Caco-2 (cell line): Measurements from ENCODE around the gene RAMP3. TPM values are rescaled to one million over a fixed set of nuclear protein-coding genes. Genes with fewer than 3 reads are reported as not detected.
A peak's percentile ranks its signal among the peaks of the same experiment; 100 is the strongest.

Experiments
- BruUV-seq: library from RNA; stranded (reverse); fragments of 400-500 nt; replicated peaks from 2 replicates; lab custom pipeline; 2021; lab: Mats Ljungman, UMichigan
- CTCF ChIA-PET: fragments of 300-600 bp; sonication (Branson Sonifier 250); formaldehyde crosslinking; loops from one replicate; lab custom pipeline; 2022; ENCODE audit warnings: antibody characterized with exemption; lab: Charles Lee
- POLR2A ChIA-PET: fragments of 300-600 bp; sonication (Branson Sonifier 250); formaldehyde crosslinking; loops from one replicate; lab custom pipeline; 2022; ENCODE audit warnings: antibody characterized with exemption; lab: Charles Lee
- DNase-seq, 2 experiments: peaks; one replicate each; pipeline versions ENCODE4 v3.0.0 to v3.0.0-alpha.2; 2020 to 2022
- H3K27me3 ChIP-seq: replicated peaks from 2 replicates; pipeline ENCODE4 v1.6.0; 2011; ENCODE audit warnings: low read length; ENCODE audit not compliant: control insufficient read depth, insufficient read depth
- H3K36me3 ChIP-seq: 2 replicates; pipeline ENCODE4 v1.5.1; 2011; ENCODE audit warnings: low read length; ENCODE audit not compliant: control insufficient read depth, insufficient read depth
- H3K4me1 ChIP-seq: fragments of 250-450 bp; sonication (Bioruptor Pico); 2 replicates; pipeline ENCODE4 v1.5.1; 2020; ENCODE audit warnings: mild to moderate bottlenecking
- H3K4me3 ChIP-seq: 2 replicates; pipeline ENCODE4 v1.5.1; 2011; ENCODE audit warnings: low read depth, mild to moderate bottlenecking, control low read depth, low read length
- H3K9me3 ChIP-seq: fragments of 250-450 bp; sonication (Bioruptor Pico); 2 replicates; pipeline ENCODE4 v1.5.1; 2020; ENCODE audit warnings: mild to moderate bottlenecking, moderate library complexity
- H3K27ac Mint-ChIP-seq: one replicate; pipeline ENCODE4 v1.8.0; 2022; ENCODE audit warnings: mixed read lengths; ENCODE audit not compliant: unreplicated experiment
- H3K27me3 Mint-ChIP-seq: one replicate; pipeline ENCODE4 v1.8.0; 2022; ENCODE audit warnings: mixed read lengths; ENCODE audit not compliant: insufficient read depth, unreplicated experiment
- H3K36me3 Mint-ChIP-seq: one replicate; pipeline ENCODE4 v1.8.0; 2022; ENCODE audit warnings: mild to moderate bottlenecking, mixed read lengths; ENCODE audit not compliant: insufficient read depth, unreplicated experiment
- H3K4me1 Mint-ChIP-seq: one replicate; pipeline ENCODE4 v1.8.0; 2022; ENCODE audit warnings: low read depth, mixed read lengths; ENCODE audit not compliant: unreplicated experiment
- H3K4me3 Mint-ChIP-seq: one replicate; pipeline ENCODE4 v1.8.0; 2022; ENCODE audit warnings: mild to moderate bottlenecking, moderate library complexity, mixed read lengths; ENCODE audit not compliant: unreplicated experiment
- H3K9me3 Mint-ChIP-seq: one replicate; pipeline ENCODE4 v1.8.0; 2022; ENCODE audit warnings: mixed read lengths; ENCODE audit not compliant: unreplicated experiment
- intact Hi-C: fragments of 100-400 bp; cut with micrococcal nuclease; formaldehyde crosslinking; loops from one replicate; pipeline ENCODE4 v1.10.0; 2022; ENCODE audit not compliant: unreplicated experiment
- total RNA-seq: library from RNA; stranded (reverse); gene quantifications from 2 replicates; pipeline ENCODE4 v1.2.3, GENCODE V29; 2022
- TF ChIP-seq, protein P1 (sequence below), 2 experiments: fragments of 200-600 bp in 1 of 2; IDR thresholded peaks; 1 replicate in 1 of 2; 2 replicates in 1 of 2; pipeline versions ENCODE4 v1.5.1 to v1.8.0; 2011 to 2022; ENCODE audit warnings: antibody characterized with exemption in 1 of 2, control low read depth in 1 of 2, inconsistent platforms in 1 of 2, low read depth in 1 of 2, low read length in 1 of 2, mild to moderate bottlenecking in 1 of 2, moderate library complexity in 1 of 2; ENCODE audit not compliant: insufficient read depth in 1 of 2, severe bottlenecking in 1 of 2, unreplicated experiment in 1 of 2

The RAMP3 gene
- total RNA-seq, 1 experiment from 2014 or later: not detected

GRCh38 chr7:45147858-45148652, 9.5 kb upstream of the RAMP3 start:
- ChIA-PET CTCF (interaction anchor here (0.8 kb wide), 1 partner anchor 111 kb away, joined by 3 read pairs; no protein-coding TSS in a partner anchor), POLR2A (no interaction called here)
- Histone ChIP-seq H3K36me3 (no peaks in the 10 kb centered on the region), H3K4me1 (no peaks in the 10 kb centered on the region), H3K27me3 (no peaks in the 10 kb centered on the region), H3K4me3 (no peak overlapping the region), H3K9me3 (no peaks in the 10 kb centered on the region)
- BruUV-seq: no TSS peak
- intact Hi-C loops: no loop called here
- TF ChIP-seq, protein P1, sequence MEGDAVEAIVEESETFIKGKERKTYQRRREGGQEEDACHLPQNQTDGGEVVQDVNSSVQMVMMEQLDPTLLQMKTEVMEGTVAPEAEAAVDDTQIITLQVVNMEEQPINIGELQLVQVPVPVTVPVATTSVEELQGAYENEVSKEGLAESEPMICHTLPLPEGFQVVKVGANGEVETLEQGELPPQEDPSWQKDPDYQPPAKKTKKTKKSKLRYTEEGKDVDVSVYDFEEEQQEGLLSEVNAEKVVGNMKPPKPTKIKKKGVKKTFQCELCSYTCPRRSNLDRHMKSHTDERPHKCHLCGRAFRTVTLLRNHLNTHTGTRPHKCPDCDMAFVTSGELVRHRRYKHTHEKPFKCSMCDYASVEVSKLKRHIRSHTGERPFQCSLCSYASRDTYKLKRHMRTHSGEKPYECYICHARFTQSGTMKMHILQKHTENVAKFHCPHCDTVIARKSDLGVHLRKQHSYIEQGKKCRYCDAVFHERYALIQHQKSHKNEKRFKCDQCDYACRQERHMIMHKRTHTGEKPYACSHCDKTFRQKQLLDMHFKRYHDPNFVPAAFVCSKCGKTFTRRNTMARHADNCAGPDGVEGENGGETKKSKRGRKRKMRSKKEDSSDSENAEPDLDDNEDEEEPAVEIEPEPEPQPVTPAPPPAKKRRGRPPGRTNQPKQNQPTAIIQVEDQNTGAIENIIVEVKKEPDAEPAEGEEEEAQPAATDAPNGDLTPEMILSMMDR (IDR thresholded peaks at IDR 0.05; ENCODE audit: insufficient read depth in 1 of 2, low read depth in 1 of 2, low read length in 1 of 2, severe bottlenecking in 1 of 2, unreplicated experiment in 1 of 2): no peak
- Mint-ChIP-seq H3K4me3 (no peak overlapping the region), H3K36me3 (no peaks in the 10 kb centered on the region), H3K27me3 (peaks cover 11% of the 10 kb centered on the region), H3K27ac (no peak overlapping the region), H3K4me1 (no peaks in the 10 kb centered on the region), H3K9me3 (no peaks in the 10 kb centered on the region)
- DNase-seq: peak in 1 of 2 experiments; percentile 37

- no peak overlapping the region for H3K4me3 ChIP-seq
- intact Hi-C loops: no loop called here
- H3K4me1 ChIP-seq: no peaks in the 10 kb centered on the region
- DNase-seq: no peak
- no TSS peak for BruUV-seq
- H3K27me3 Mint-ChIP-seq: peaks cover 11% of the 10 kb centered on the region
- CTCF ChIA-PET: interaction anchor here (0.8 kb wide), 1 partner anchor 110 kb away, joined by 3 read pairs; no protein-coding TSS in a partner anchor
- no peaks in the 10 kb centered on the region for H3K36me3 Mint-ChIP-seq
- no peak overlapping the region for H3K27ac Mint-ChIP-seq
- TF ChIP-seq, protein P1 (IDR thresholded peaks at IDR 0.05; ENCODE audit: insufficient read depth in 1 of 2, low read depth in 1 of 2, low read length in 1 of 2, severe bottlenecking in 1 of 2, unreplicated experiment in 1 of 2): no peak
- H3K27me3 ChIP-seq: no peaks in the 10 kb centered on the region
- H3K36me3 ChIP-seq: no peaks in the 10 kb centered on the region
- no peaks in the 10 kb centered on the region for H3K9me3 Mint-ChIP-seq
- H3K4me1 Mint-ChIP-seq: no peaks in the 10 kb centered on the region
- H3K9me3 ChIP-seq: no peaks in the 10 kb centered on the region
- POLR2A ChIA-PET: no interaction called here
- no peak overlapping the region for H3K4me3 Mint-ChIP-seq
Measured at GRCh38 chr7:45148653-45148973, 9.0 kb upstream of the RAMP3 start.

GRCh38 chr7:45149606-45150005, 8.0 kb upstream of the RAMP3 start:
- Histone ChIP-seq H3K4me3 (no peak overlapping the region), H3K27me3 (no peaks in the 10 kb centered on the region), H3K9me3 (no peaks in the 10 kb centered on the region), H3K36me3 (no peaks in the 10 kb centered on the region), H3K4me1 (no peaks in the 10 kb centered on the region)
- no TSS peak for BruUV-seq
- CTCF ChIA-PET: no interaction called here
- no peaks in the 10 kb centered on the region for H3K4me1 Mint-ChIP-seq
- POLR2A ChIA-PET: no interaction called here
- no peaks in the 10 kb centered on the region for H3K36me3 Mint-ChIP-seq
- no peak overlapping the region for H3K4me3 Mint-ChIP-seq
- no peak overlapping the region for H3K27ac Mint-ChIP-seq
- intact Hi-C loops: loop anchor here (5.0 to 10.0 kb wide), 2 partner anchors 515 to 1203 kb away; no protein-coding TSS in a partner anchor
- no peaks in the 10 kb centered on the region for H3K9me3 Mint-ChIP-seq
- TF ChIP-seq, protein P1 (IDR thresholded peaks at IDR 0.05; ENCODE audit: insufficient read depth in 1 of 2, low read depth in 1 of 2, low read length in 1 of 2, severe bottlenecking in 1 of 2, unreplicated experiment in 1 of 2): no peak
- H3K27me3 Mint-ChIP-seq: peaks cover 11% of the 10 kb centered on the region
- peak in 1 of 2 experiments; percentile 19 for DNase-seq
